PC-9 (cell line): ENCODE data around the gene MAMSTR.

Experiments used
- EZH2 ChIP-seq: fragments of 200-600 bp; sonication (generic); IDR thresholded peaks from 2 replicates; pipeline ENCODE4 v1.8.0; 2017; ENCODE audit warnings: antibody characterized with exemption, low read depth
- TF ChIP-seq, protein P1 (sequence below): fragments of 200-600 bp; sonication (generic); conservative IDR thresholded peaks from 2 replicates; pipeline ENCODE4 v1.6.1; 2017; ENCODE audit warnings: mixed run types, antibody characterized with exemption, mild to moderate bottlenecking, moderate library complexity

GRCh38 chr19:48665786-48666185 is 53.7 kb downstream of the MAMSTR start:
- TF ChIP-seq, protein P1, sequence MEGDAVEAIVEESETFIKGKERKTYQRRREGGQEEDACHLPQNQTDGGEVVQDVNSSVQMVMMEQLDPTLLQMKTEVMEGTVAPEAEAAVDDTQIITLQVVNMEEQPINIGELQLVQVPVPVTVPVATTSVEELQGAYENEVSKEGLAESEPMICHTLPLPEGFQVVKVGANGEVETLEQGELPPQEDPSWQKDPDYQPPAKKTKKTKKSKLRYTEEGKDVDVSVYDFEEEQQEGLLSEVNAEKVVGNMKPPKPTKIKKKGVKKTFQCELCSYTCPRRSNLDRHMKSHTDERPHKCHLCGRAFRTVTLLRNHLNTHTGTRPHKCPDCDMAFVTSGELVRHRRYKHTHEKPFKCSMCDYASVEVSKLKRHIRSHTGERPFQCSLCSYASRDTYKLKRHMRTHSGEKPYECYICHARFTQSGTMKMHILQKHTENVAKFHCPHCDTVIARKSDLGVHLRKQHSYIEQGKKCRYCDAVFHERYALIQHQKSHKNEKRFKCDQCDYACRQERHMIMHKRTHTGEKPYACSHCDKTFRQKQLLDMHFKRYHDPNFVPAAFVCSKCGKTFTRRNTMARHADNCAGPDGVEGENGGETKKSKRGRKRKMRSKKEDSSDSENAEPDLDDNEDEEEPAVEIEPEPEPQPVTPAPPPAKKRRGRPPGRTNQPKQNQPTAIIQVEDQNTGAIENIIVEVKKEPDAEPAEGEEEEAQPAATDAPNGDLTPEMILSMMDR = no peak
- no peak for TF ChIP-seq EZH2
